PFSK-1 (cell line): ENCODE measurements around the gene INAVA.

Experiments
- POLR2AphosphoS5 ChIP-seq: IDR thresholded peaks from 2 replicates; pipeline ENCODE4 v1.6.1; 2012; ENCODE audit warnings: low read depth, mild to moderate bottlenecking, control low read depth, low read length, moderate library complexity
- REST ChIP-seq, 2 experiments: IDR thresholded peaks; 2 replicates each; pipeline versions ENCODE4 v1.6.1 to v1.8.0; 2011 to 2012; ENCODE audit warnings: low read depth in 2 of 2, low read length in 2 of 2, control low read depth in 1 of 2, inconsistent platforms in 1 of 2, mild to moderate bottlenecking in 1 of 2, moderate library complexity in 1 of 2; ENCODE audit not compliant: insufficient read depth in 1 of 2
- SIN3A ChIP-seq: IDR thresholded peaks from 2 replicates; pipeline ENCODE4 v1.6.1; 2012; ENCODE audit warnings: mild to moderate bottlenecking, low read length, moderate library complexity, borderline replicate concordance; ENCODE audit not compliant: insufficient read depth
- TAF1 ChIP-seq: IDR thresholded peaks from 2 replicates; pipeline ENCODE4 v1.6.1; 2012; ENCODE audit warnings: low read length, control low read depth, borderline replicate concordance; ENCODE audit not compliant: insufficient read depth

- TF ChIP-seq POLR2AphosphoS5 (no peak), TAF1 (no peak), REST (IDR thresholded peaks at IDR 0.05; ENCODE audit: insufficient read depth in 1 of 2, low read depth in 2 of 2, low read length in 2 of 2) (no peak), SIN3A (no peak)
Measured at GRCh38 chr1:200888349-200888838, 6.3 kb upstream of the INAVA start.
